Dermis microvascular lymphatic vessel endothelial cell (primary cell): ENCODE measurements around the gene KNOP1. TPM values are rescaled to one million over a fixed set of nuclear protein-coding genes. Genes with fewer than 3 reads are reported as not detected.

Experiments
- DNase-seq, 2 donors: peaks; one replicate each; pipeline versions ENCODE4 v3.0.0 to v3.0.0-alpha.2; 2010; ENCODE audit warnings: low read depth in 2 of 2
- total RNA-seq: library from RNA; depleted of rRNA; stranded (reverse); fragments of >200 nt; gene quantifications from 2 replicates; pipeline ENCODE4 v1.2.1, GENCODE V29; 2014

KNOP1 gene
- total RNA-seq, 1 donor from 2014 or later = 9.4 TPM

- DNase-seq = no peak
Observed at GRCh38 chr16:19707569-19708295, 10.3 kb downstream of the KNOP1 start.

- DNase-seq = no peak
Observed at GRCh38 chr16:19706846-19707245, 11.2 kb downstream of the KNOP1 start.

- no peak for DNase-seq
Observed at GRCh38 chr16:19705843-19706242, 12.2 kb downstream of the KNOP1 start.

GRCh38 chr16:19705146-19705501 lies 12.9 kb downstream of the KNOP1 start:
- DNase-seq = no peak

GRCh38 chr16:19704321-19705145 lies 13.5 kb downstream of the KNOP1 start:
- peak in 1 of 2 donors; percentile 95 for DNase-seq

GRCh38 chr16:19703172-19703889 lies 14.7 kb downstream of the KNOP1 start:
- no peak for DNase-seq

- DNase-seq = no peak
Observed at GRCh38 chr16:19701091-19701490, 16.9 kb downstream of the KNOP1 start.

- peak in 1 of 2 donors; percentile 87 for DNase-seq
Observed at GRCh38 chr16:19700319-19700781, 17.7 kb downstream of the KNOP1 start.

- DNase-seq = no peak
Observed at GRCh38 chr16:19699472-19699871, 18.6 kb downstream of the KNOP1 start.

GRCh38 chr16:19698480-19699465 lies 19.3 kb downstream of the KNOP1 start:
- DNase-seq = no peak

GRCh38 chr16:19697756-19698318 lies 20.2 kb downstream of the KNOP1 start:
- DNase-seq = no peak

GRCh38 chr16:19696961-19697360 lies 21.1 kb downstream of the KNOP1 start:
- DNase-seq = no peak

- peak; percentile 98 to 99 for DNase-seq
Observed at GRCh38 chr16:19696328-19696727, 21.7 kb downstream of the KNOP1 start.

GRCh38 chr16:19694989-19695388 lies 23.0 kb downstream of the KNOP1 start:
- no peak for DNase-seq

GRCh38 chr16:19691161-19691711 lies 26.8 kb downstream of the KNOP1 start:
- peak; percentile 74 to 77 for DNase-seq

- no peak for DNase-seq
Observed at GRCh38 chr16:19690196-19690595, 27.8 kb downstream of the KNOP1 start.

GRCh38 chr16:19689342-19689741 lies 28.7 kb downstream of the KNOP1 start:
- no peak for DNase-seq

GRCh38 chr16:19688396-19689024 lies 29.5 kb downstream of the KNOP1 start:
- no peak for DNase-seq

GRCh38 chr16:19687279-19687678 lies 30.7 kb downstream of the KNOP1 start:
- no peak for DNase-seq

- DNase-seq = no peak
Observed at GRCh38 chr16:19685176-19685575, 32.9 kb downstream of the KNOP1 start.
